Skeletal muscle tissue (tissue), 4 donors: ENCODE measurements around the gene PBX1. TPM values are rescaled to one million over a fixed set of nuclear protein-coding genes. Genes with fewer than 3 reads are reported as not detected.
A peak's percentile ranks its signal among the peaks of the same experiment; 100 is the strongest.

Source experiments
- H3K27ac ChIP-seq: one replicate; pipeline ENCODE4 v1.7.0; 2013; ENCODE audit warnings: mild to moderate bottlenecking, low read depth, low read length, inconsistent platforms
- H3K27me3 ChIP-seq, 3 donors: one replicate each; pipeline ENCODE4 v1.7.0; 2013; ENCODE audit warnings: low read length in 3 of 3; ENCODE audit not compliant: control insufficient read depth in 3 of 3, insufficient read depth in 3 of 3
- H3K36me3 ChIP-seq, 3 donors: one replicate each; pipeline ENCODE4 v1.7.0; 2013; ENCODE audit warnings: low read length in 3 of 3; ENCODE audit not compliant: control insufficient read depth in 3 of 3, insufficient read depth in 3 of 3
- H3K4me1 ChIP-seq, 3 donors: one replicate each; pipeline ENCODE4 v1.7.0; 2013; ENCODE audit warnings: low read length in 3 of 3, mild to moderate bottlenecking in 3 of 3; ENCODE audit not compliant: control insufficient read depth in 3 of 3, insufficient read depth in 3 of 3
- H3K4me3 ChIP-seq, 3 donors: one replicate each; pipeline ENCODE4 v1.7.0; 2013; ENCODE audit warnings: low read length in 3 of 3
- H3K9ac ChIP-seq, 3 donors: one replicate each; pipeline ENCODE4 v1.7.0; 2013; ENCODE audit warnings: low read length in 3 of 3, mild to moderate bottlenecking in 3 of 3, moderate library complexity in 2 of 3, low read depth in 1 of 3
- H3K9me3 ChIP-seq, 3 donors: one replicate each; pipeline ENCODE4 v1.7.0; 2013; ENCODE audit warnings: low read length in 3 of 3; ENCODE audit not compliant: control insufficient read depth in 3 of 3
- total RNA-seq: library from RNA; depleted of rRNA; stranded (reverse); fragments of >200 nt; gene quantifications from one replicate; pipeline ENCODE4 v1.2.3, GENCODE V29; 2014
- donor health status: Osteomylitis.

Gene PBX1
- total RNA-seq, 1 donor from 2014 or later: 53.2 TPM

DNA sequence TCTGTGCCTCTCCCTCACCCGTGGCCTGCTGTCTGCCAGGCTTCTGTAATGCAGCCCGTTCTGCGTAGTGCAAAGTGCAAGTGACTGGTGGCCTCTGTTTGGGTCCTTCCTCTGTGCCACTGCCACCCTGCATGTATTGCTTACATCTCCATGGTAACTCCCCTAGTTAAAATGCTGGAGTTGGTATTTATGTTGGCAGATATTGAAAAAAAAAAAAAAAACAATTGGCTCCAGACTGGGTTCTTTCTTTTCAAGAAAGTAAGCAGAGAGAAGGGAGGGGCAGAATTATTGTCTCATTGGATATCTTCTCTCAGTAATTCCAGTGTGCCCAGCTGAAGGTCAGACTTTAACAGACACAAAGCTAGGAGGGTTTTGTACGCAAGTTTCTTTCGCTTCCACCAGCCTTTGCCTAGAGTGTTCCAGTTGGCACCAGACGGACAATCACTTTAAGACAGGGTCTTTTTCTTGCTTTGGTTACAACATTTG, 242.3 kb downstream of the PBX1 start:
- Histone ChIP-seq H3K9ac (no peak overlapping the region), H3K4me3 (peak overlapping the region in 1 of 3 donors; percentile 37), H3K9me3 (no peaks in the 10 kb centered on the region), H3K4me1 (peaks cover 16 to 43% (median 16%) of the 10 kb centered on the region in 3 donors), H3K27ac (peak overlapping the region; percentile 61), H3K27me3 (no peaks in the 10 kb centered on the region), H3K36me3 (peaks cover 8 to 10% (median 10%) of the 10 kb centered on the region in 3 donors)

GRCh38 chr1:164801791-164802502, 243.0 kb downstream of the PBX1 start:
- Histone ChIP-seq H3K9me3 (no peaks in the 10 kb centered on the region), H3K9ac (peak overlapping the region in 2 of 3 donors; percentile 4 to 35), H3K36me3 (peaks cover 8 to 10% (median 10%) of the 10 kb centered on the region in 3 donors), H3K4me1 (peaks cover 16 to 43% (median 16%) of the 10 kb centered on the region in 3 donors), H3K27me3 (no peaks in the 10 kb centered on the region), H3K27ac (peak overlapping the region; percentile 61), H3K4me3 (peak overlapping the region in 1 of 3 donors; percentile 37)

DNA sequence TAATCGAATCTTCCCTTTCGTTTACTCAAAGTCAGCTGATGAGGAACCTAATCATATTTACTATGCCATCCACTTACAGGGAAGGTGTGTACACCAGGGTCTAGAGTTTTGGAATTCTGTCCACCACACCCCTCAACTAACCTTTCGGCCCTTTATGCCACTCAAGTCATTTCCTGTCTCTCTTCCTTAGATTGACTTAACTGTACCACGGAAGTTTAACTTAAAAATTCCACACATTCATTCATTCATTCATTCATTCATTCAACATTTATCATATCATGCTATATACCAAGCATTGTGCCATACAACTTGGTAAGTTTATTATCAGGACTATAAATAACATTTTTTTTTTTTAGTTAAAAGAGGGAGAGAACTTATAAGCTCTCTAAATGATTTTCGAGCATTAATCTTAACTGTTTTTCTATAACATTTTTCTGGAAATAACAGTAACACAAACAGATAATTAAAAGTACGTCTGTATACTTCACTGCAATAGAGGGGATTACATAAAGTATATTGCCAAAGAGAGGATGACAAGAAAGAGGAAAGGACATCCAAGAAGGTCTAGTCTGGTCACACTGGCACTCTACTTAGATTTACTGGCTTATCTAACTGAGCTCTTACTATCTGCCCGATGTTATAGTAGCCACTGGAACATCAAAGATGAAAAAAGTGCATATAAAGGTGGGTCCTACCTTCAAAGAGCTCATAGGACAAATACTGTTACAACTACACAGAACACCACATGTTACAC, 243.7 kb downstream of the PBX1 start:
- H3K27me3 ChIP-seq: no peaks in the 10 kb centered on the region

GRCh38 chr1:164803366-164803765, 244.4 kb downstream of the PBX1 start:
- Histone ChIP-seq H3K36me3 (peaks cover 9 to 19% (median 12%) of the 10 kb centered on the region in 3 donors), H3K9ac (no peak overlapping the region), H3K4me1 (peaks cover 16 to 43% (median 16%) of the 10 kb centered on the region in 3 donors), H3K9me3 (no peaks in the 10 kb centered on the region), H3K4me3 (no peak overlapping the region), H3K27ac (peak overlapping the region; percentile 61), H3K27me3 (no peaks in the 10 kb centered on the region)

More for the DNA sequence above, 243.7 kb downstream of the PBX1 start:
- Histone ChIP-seq H3K36me3 (peaks cover 11 to 13% (median 11%) of the 10 kb centered on the region in 3 donors), H3K9me3 (no peaks in the 10 kb centered on the region), H3K9ac (peak overlapping the region in 1 of 3 donors; percentile 35), H3K27ac (peak overlapping the region; percentile 61), H3K4me3 (no peak overlapping the region), H3K4me1 (peaks cover 16 to 43% (median 16%) of the 10 kb centered on the region in 3 donors)

GRCh38 chr1:164804366-164804765, 245.4 kb downstream of the PBX1 start:
- Histone ChIP-seq H3K27ac (peak overlapping the region; percentile 49), H3K9ac (no peak overlapping the region), H3K27me3 (no peaks in the 10 kb centered on the region), H3K36me3 (peaks cover 9 to 25% (median 12%) of the 10 kb centered on the region in 3 donors), H3K4me1 (peaks cover 16 to 43% (median 16%) of the 10 kb centered on the region in 3 donors), H3K4me3 (no peak overlapping the region), H3K9me3 (no peaks in the 10 kb centered on the region)

- no peaks in the 10 kb centered on the region for H3K27me3 ChIP-seq
- no peak overlapping the region for H3K4me3 ChIP-seq
- peaks cover 16 to 38% (median 16%) of the 10 kb centered on the region in 3 donors for H3K4me1 ChIP-seq
- H3K9me3 ChIP-seq: no peaks in the 10 kb centered on the region
- H3K27ac ChIP-seq: no peak overlapping the region
- H3K9ac ChIP-seq: no peak overlapping the region
- peaks cover 3 to 16% (median 3%) of the 10 kb centered on the region in 3 donors for H3K36me3 ChIP-seq
Measured at GRCh38 chr1:164805399-164805798, 246.4 kb downstream of the PBX1 start.

- peaks cover 3 to 15% (median 3%) of the 10 kb centered on the region in 3 donors for H3K36me3 ChIP-seq
- H3K4me3 ChIP-seq: no peak overlapping the region
- no peaks in the 10 kb centered on the region for H3K27me3 ChIP-seq
- no peaks in the 10 kb centered on the region for H3K9me3 ChIP-seq
- no peak overlapping the region for H3K27ac ChIP-seq
- H3K4me1 ChIP-seq: peaks cover 10 to 29% (median 11%) of the 10 kb centered on the region in 3 donors
- H3K9ac ChIP-seq: no peak overlapping the region
Measured at GRCh38 chr1:164806531-164806930, 247.5 kb downstream of the PBX1 start.

GRCh38 chr1:164813776-164814175, 254.8 kb downstream of the PBX1 start:
- no peaks in the 10 kb centered on the region for H3K27me3 ChIP-seq
- no peak overlapping the region for H3K9ac ChIP-seq
- no peaks in the 10 kb centered on the region for H3K9me3 ChIP-seq
- no peak overlapping the region for H3K4me3 ChIP-seq
- no peaks in the 10 kb centered on the region for H3K4me1 ChIP-seq
- no peak overlapping the region for H3K27ac ChIP-seq
- H3K36me3 ChIP-seq: peaks cover 0 to 10% (median 0%) of the 10 kb centered on the region in 3 donors

- Histone ChIP-seq H3K36me3 (peaks cover 11 to 22% (median 14%) of the 10 kb centered on the region in 3 donors), H3K4me1 (peaks cover 11 to 21% (median 15%) of the 10 kb centered on the region in 3 donors), H3K27ac (no peak overlapping the region), H3K4me3 (no peak overlapping the region), H3K9me3 (no peaks in the 10 kb centered on the region), H3K27me3 (no peaks in the 10 kb centered on the region), H3K9ac (no peak overlapping the region)
Measured at GRCh38 chr1:164821648-164822047, 262.7 kb downstream of the PBX1 start.
